ENCODE measurements around the gene IL17RD. TPM values are rescaled to one million over a fixed set of nuclear protein-coding genes. Genes with fewer than 3 reads are reported as not detected.

The IL17RD gene
- total and polyA plus RNA-seq, 2 of the 4 experiments (the other 2 are of a cell fraction): 0.72 to 0.92 TPM

DNA sequence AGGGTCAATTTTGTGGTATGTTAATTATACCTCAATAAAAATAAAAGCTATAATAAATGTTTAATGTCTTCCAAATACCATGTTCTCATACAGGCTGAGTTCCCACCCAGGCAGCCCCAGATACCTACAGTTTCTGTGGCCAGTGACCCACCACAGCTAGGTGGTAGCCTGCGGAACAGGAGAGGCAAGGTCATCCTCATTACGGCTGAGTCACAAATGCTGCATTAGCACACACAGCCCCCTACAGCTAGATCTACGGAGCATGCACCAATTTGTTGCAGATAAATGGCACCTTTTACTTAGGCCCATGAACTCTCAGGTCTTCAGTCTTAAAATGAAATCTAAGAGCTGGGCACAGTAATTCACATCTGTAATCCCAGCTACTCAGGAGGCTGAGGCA lies 99.6 kb downstream of the IL17RD start:
- H3K9me1 ChIP-seq (ENCODE audit: insufficient read depth, low read length): no peaks in the 10 kb centered on the region
- H2BK5ac ChIP-seq (ENCODE audit: low read depth, low read length, poor library complexity, severe bottlenecking): no peak overlapping the region
- H3K27me3 ChIP-seq (ENCODE audit: control insufficient read depth, insufficient read depth, low read length): no peaks in the 10 kb centered on the region
- H2BK15ac ChIP-seq (ENCODE audit: low read depth, low read length): no peak overlapping the region
- H4K20me1 ChIP-seq (ENCODE audit: insufficient read depth, low read length): no peaks in the 10 kb centered on the region
- dilution Hi-C loops (cut with HindIII; ENCODE audit: low sequenced_read_pairs, unreplicated experiment): no loop called here
- no peak overlapping the region for H3K4me3 ChIP-seq (ENCODE audit: insufficient read depth, low read depth, low read length)
- no peak overlapping the region for H3K23ac ChIP-seq (ENCODE audit: low read depth, low read length)
- ChIA-PET CTCF (no interaction called here), POLR2A (ENCODE audit: unreplicated experiment) (no interaction called here)
- intact Hi-C loops (cut with micrococcal nuclease): no loop called here
- no peaks in the 10 kb centered on the region for H3K9me3 ChIP-seq (ENCODE audit: control insufficient read depth, insufficient read depth, low read length)
- no peak overlapping the region for H2AFZ ChIP-seq (replicated peaks; ENCODE audit: low read length, poor library complexity)
- no peak overlapping the region for H4K5ac ChIP-seq (ENCODE audit: low read depth, low read length)
- H4K91ac ChIP-seq (ENCODE audit: insufficient read depth, low read depth, low read length): no peak overlapping the region
- no peak overlapping the region for H3K4ac ChIP-seq (ENCODE audit: low read depth, low read length)
- H3K56ac ChIP-seq (ENCODE audit: extremely low read depth, insufficient read depth, low read length): no peak overlapping the region
- H4K8ac ChIP-seq (ENCODE audit: low read depth in 2 of 2, low read length in 2 of 2): no peak overlapping the region
- no peak overlapping the region for H2BK20ac ChIP-seq (ENCODE audit: low read depth, low read length)
- H2BK120ac ChIP-seq (ENCODE audit: low read depth, low read length): no peak overlapping the region
- H3K14ac ChIP-seq (replicated peaks; ENCODE audit: low read depth, low read length): no peak overlapping the region
- no peak overlapping the region for H3K27ac ChIP-seq (ENCODE audit: insufficient read depth, low read length)
- BruUV-seq (replicated peaks): no TSS peak
- H2AK5ac ChIP-seq (ENCODE audit: low read depth, low read length): no peak overlapping the region
- H3K4me2 ChIP-seq (ENCODE audit: low read depth, low read length): no peak overlapping the region
- no peak overlapping the region for H3K18ac ChIP-seq (ENCODE audit: low read depth, low read length)
- peaks cover 4% of the 10 kb centered on the region; the same call in 1 of the 2 replicates for H3K4me1 ChIP-seq (ENCODE audit: control insufficient read depth, insufficient read depth, low read length)
- H3K9ac ChIP-seq (ENCODE audit: low read depth, low read length): no peak overlapping the region
- in situ Hi-C loops (cut with MboI; ENCODE audit: low sequenced_read_pairs): no loop called here
- H3K36me3 ChIP-seq (ENCODE audit: control insufficient read depth, insufficient read depth, low read length): no peaks in the 10 kb centered on the region
- DNase-seq (peak; percentile 19), ATAC-seq (ENCODE audit: low read depth) (no peak)
- no peaks in the 10 kb centered on the region for H3K79me1 ChIP-seq (ENCODE audit: low read depth in 1 of 2, low read length in 2 of 2)
- WGBS, 2 experiments (ENCODE audit: extremely low coverage in 2 of 2, insufficient read length in 1 of 2): 81% methylated on average over 2 of the region's 3 CpGs; no CpG with 5 or more reads in 1 of the 2 experiments
- no peak overlapping the region for H2AK9ac ChIP-seq (replicated peaks; ENCODE audit: low read depth, low read length, poor library complexity)
- TF ChIP-seq MXI1 (IDR thresholded peaks at IDR 0.05; ENCODE audit: borderline replicate concordance, low read depth, low read length) (no peak), RAD21 (IDR thresholded peaks at IDR 0.05; ENCODE audit: low read length) (no peak)
